HL-60 (cell line): ENCODE data around the gene UGT1A4.

ENCODE experiments used
- CTCF ChIP-seq: IDR thresholded peaks from one replicate; pipeline ENCODE4 v1.5.1; 2011; ENCODE audit warnings: low read length, control low read depth, inconsistent platforms; ENCODE audit not compliant: insufficient read depth
- REST ChIP-seq: IDR thresholded peaks from 2 replicates; pipeline ENCODE4 v1.6.1; 2012; ENCODE audit warnings: low read depth; ENCODE audit not compliant: insufficient replicate concordance

- TF ChIP-seq CTCF (no peak), REST (no peak)
These were observed 103.2 kb downstream of the UGT1A4 start for GRCh38 chr2:233821709-233822100.
